ENCODE data around the gene CBY2.

- no peak for TF ChIP-seq CTCF (IDR thresholded peaks at IDR 0.05)
- TF ChIP-seq POLR2A (IDR thresholded peaks at IDR 0.05) = no peak
Measured at GRCh38 chr13:45702869-45703391, 810 bp downstream of the CBY2 start.

All from esophagus squamous epithelium (tissue), 4 donors.